ENCODE measurements around the gene DIDO1. TPM values are rescaled to one million over a fixed set of nuclear protein-coding genes. Genes with fewer than 3 reads are reported as not detected.

The DIDO1 gene
- total and polyA plus RNA-seq, 2 of the 4 experiments (the other 2 are of a cell fraction): 21.8 to 28.1 TPM

GRCh38 chr20:62925420-62926228 lies 681 bp downstream of the DIDO1 start:
- no TSS peak for BruUV-seq (replicated peaks)
- peak overlapping the region; percentile 86 for H2AFZ ChIP-seq (replicated peaks; ENCODE audit: low read length, poor library complexity)

More at GRCh38 chr20:62925420-62926228, 681 bp downstream of the DIDO1 start:
- Histone ChIP-seq H4K5ac (ENCODE audit: low read depth, low read length) (peak overlapping the region; percentile 55), H4K20me1 (ENCODE audit: insufficient read depth, low read length) (peaks cover 73% of the 10 kb centered on the region), H2BK20ac (ENCODE audit: low read depth, low read length) (no peak overlapping the region), H4K8ac (ENCODE audit: low read depth in 2 of 2, low read length in 2 of 2) (peak overlapping the region; percentile 59 to 78; a peak in 3 of 4 replicates), H2BK5ac (ENCODE audit: low read depth, low read length, poor library complexity, severe bottlenecking) (peak overlapping the region; percentile 91), H3K9me3 (ENCODE audit: control insufficient read depth, insufficient read depth, low read length) (no peaks in the 10 kb centered on the region), H3K4me3 (ENCODE audit: insufficient read depth, low read depth, low read length) (peak overlapping the region; percentile 99), H2AK5ac (ENCODE audit: low read depth, low read length) (peak overlapping the region; percentile 48; the same call in 1 of the 2 replicates), H3K27ac (ENCODE audit: insufficient read depth, low read length) (peak overlapping the region; percentile 85), H3K56ac (ENCODE audit: extremely low read depth, insufficient read depth, low read length) (peak overlapping the region; percentile 75; the same call in 1 of the 2 replicates), H3K23ac (ENCODE audit: low read depth, low read length) (peak overlapping the region; percentile 55), H2BK120ac (ENCODE audit: low read depth, low read length) (0 out of 2 replicates have a peak overlapping the region, but pooled peaks have one; percentile 23), H3K14ac (replicated peaks; ENCODE audit: low read depth, low read length) (peak overlapping the region; percentile 32), H3K18ac (ENCODE audit: low read depth, low read length) (peak overlapping the region; percentile 24; the same call in 1 of the 2 replicates), H3K4me2 (ENCODE audit: low read depth, low read length) (peak overlapping the region; percentile 92), H3K27me3 (ENCODE audit: control insufficient read depth, insufficient read depth, low read length) (no peaks in the 10 kb centered on the region), H4K91ac (ENCODE audit: insufficient read depth, low read depth, low read length) (peak overlapping the region; percentile 0), H3K79me1 (ENCODE audit: low read depth in 1 of 2, low read length in 2 of 2) (peaks cover 10 to 73% of the 10 kb centered on the region in 2 experiments), H3K9ac (ENCODE audit: low read depth, low read length) (peak overlapping the region; percentile 95), H2AK9ac (replicated peaks; ENCODE audit: low read depth, low read length, poor library complexity) (peak overlapping the region; percentile 96), H2BK15ac (ENCODE audit: low read depth, low read length) (no peak overlapping the region), H3K4ac (ENCODE audit: low read depth, low read length) (peak overlapping the region; percentile 73), H3K9me1 (ENCODE audit: insufficient read depth, low read length) (peaks cover 23% of the 10 kb centered on the region), H3K36me3 (ENCODE audit: control insufficient read depth, insufficient read depth, low read length) (no peaks in the 10 kb centered on the region; the same call in 1 of the 2 replicates), H3K4me1 (ENCODE audit: control insufficient read depth, insufficient read depth, low read length) (peaks cover 21% of the 10 kb centered on the region)
- 1% methylated on average over 30 of the region's 63 CpGs; no CpG with 5 or more reads in 1 of the 2 experiments for WGBS, 2 experiments (ENCODE audit: extremely low coverage in 2 of 2, insufficient read length in 1 of 2)
- in situ Hi-C loops (cut with MboI; ENCODE audit: low sequenced_read_pairs) (no loop called here), intact Hi-C loops (cut with micrococcal nuclease) (loop anchor here (2.0 kb wide), 1 partner anchor 25 kb away; no protein-coding TSS in a partner anchor), dilution Hi-C loops (cut with HindIII; ENCODE audit: low sequenced_read_pairs, unreplicated experiment) (no loop called here)
- peak; percentile 16 for DNase-seq
- ChIA-PET CTCF (no interaction called here), POLR2A (ENCODE audit: unreplicated experiment) (no interaction called here)
- TF ChIP-seq MXI1 (IDR thresholded peaks at IDR 0.05; ENCODE audit: borderline replicate concordance, low read depth, low read length) (peak; percentile 51; the same call in 1 of the 2 replicates), USF2 (IDR thresholded peaks at IDR 0.05; ENCODE audit: low read depth, low read length) (no peak)
- peak; percentile 7 for ATAC-seq (ENCODE audit: low read depth)

Data from IMR-90 (cell line).